Measurements from ENCODE around the gene PDS5B. TPM values are rescaled to one million over a fixed set of nuclear protein-coding genes. Genes with fewer than 3 reads are reported as not detected.

The PDS5B gene
- total RNA-seq, 1 donor from 2014 or later = 55.9 TPM

DNA sequence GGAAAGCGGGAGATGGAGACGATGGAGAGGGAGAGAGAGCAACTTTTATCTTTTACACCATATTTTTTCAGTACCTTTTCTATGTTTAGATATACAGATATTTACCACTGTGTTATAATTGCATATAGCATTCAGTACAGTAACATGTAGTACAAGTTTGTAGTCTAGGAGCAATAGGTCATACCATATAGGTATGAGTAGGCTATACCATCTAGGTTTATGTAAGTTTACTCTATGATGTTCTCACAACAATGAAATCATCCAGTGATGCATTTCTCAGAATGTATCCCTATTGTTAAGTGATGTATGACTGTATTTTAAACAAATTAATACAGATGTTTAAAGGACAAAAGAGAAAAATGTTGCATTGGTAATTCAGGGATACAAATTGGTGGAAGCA, 136.1 kb downstream of the PDS5B start:
- Histone ChIP-seq H3K4me1 (no peaks in the 10 kb centered on the region), H3K27ac (no peak overlapping the region), H3F3A (ENCODE audit: low read depth) (peaks cover 4% of the 10 kb centered on the region), H3K4me3 (no peak overlapping the region), H3K9me3 (ENCODE audit: low read depth) (no peaks in the 10 kb centered on the region), H2AFZ (replicated peaks) (no peak overlapping the region), H3K4me2 (no peak overlapping the region), H3K9ac (no peak overlapping the region), H4K20me1 (ENCODE audit: low read depth) (peaks cover 6% of the 10 kb centered on the region), H3K79me2 (ENCODE audit: low read depth) (peaks cover 9% of the 10 kb centered on the region), H3K36me3 (peaks cover 24% of the 10 kb centered on the region), H3K27me3 (no peaks in the 10 kb centered on the region)
- Mint-ChIP-seq H3K36me3 (peaks cover 63% of the 10 kb centered on the region), H3K27ac (no peak overlapping the region), H3K27me3 (ENCODE audit: insufficient read depth, low read depth) (no peaks in the 10 kb centered on the region), H3K9me3 (peaks cover 31% of the 10 kb centered on the region), H3K4me1 (no peaks in the 10 kb centered on the region), H3K4me3 (no peak overlapping the region)
- DNase-seq (ENCODE audit: low spot score) = no peak
- TF ChIP-seq EZH2 (IDR thresholded peaks at IDR 0.05) = no peak
- TF ChIP-seq EZH2phosphoT487 (IDR thresholded peaks at IDR 0.05) = no peak
- TF ChIP-seq, protein P1, sequence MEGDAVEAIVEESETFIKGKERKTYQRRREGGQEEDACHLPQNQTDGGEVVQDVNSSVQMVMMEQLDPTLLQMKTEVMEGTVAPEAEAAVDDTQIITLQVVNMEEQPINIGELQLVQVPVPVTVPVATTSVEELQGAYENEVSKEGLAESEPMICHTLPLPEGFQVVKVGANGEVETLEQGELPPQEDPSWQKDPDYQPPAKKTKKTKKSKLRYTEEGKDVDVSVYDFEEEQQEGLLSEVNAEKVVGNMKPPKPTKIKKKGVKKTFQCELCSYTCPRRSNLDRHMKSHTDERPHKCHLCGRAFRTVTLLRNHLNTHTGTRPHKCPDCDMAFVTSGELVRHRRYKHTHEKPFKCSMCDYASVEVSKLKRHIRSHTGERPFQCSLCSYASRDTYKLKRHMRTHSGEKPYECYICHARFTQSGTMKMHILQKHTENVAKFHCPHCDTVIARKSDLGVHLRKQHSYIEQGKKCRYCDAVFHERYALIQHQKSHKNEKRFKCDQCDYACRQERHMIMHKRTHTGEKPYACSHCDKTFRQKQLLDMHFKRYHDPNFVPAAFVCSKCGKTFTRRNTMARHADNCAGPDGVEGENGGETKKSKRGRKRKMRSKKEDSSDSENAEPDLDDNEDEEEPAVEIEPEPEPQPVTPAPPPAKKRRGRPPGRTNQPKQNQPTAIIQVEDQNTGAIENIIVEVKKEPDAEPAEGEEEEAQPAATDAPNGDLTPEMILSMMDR (IDR thresholded peaks at IDR 0.05) = no peak

DNA sequence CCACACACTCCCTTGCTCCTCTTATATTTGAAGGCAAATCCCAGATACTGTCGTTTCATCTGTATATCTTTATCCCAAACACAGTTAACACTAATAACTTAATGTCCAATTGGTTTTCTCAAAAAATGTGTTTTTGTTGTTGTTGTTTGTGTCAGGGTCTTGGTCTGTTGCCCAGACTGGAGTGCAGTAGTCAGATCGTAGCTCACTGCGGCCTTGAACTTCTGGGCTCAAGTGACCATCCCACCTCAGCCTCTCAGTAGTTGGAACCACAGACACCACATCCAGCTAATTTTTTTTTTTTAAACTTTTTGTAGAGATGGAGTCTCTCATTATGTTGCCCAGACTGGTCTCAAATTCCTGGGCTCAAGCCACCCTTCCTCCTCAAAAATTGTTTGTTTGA, 137.7 kb downstream of the PDS5B start:
- Histone ChIP-seq H3F3A (ENCODE audit: low read depth) (peaks cover 19% of the 10 kb centered on the region), H3K27ac (no peak overlapping the region), H2AFZ (replicated peaks) (no peak overlapping the region), H3K27me3 (no peaks in the 10 kb centered on the region), H3K4me2 (no peak overlapping the region), H3K79me2 (ENCODE audit: low read depth) (peaks cover 16% of the 10 kb centered on the region), H3K4me1 (peaks cover 14% of the 10 kb centered on the region), H3K9me3 (ENCODE audit: low read depth) (no peaks in the 10 kb centered on the region), H3K36me3 (peaks cover 16% of the 10 kb centered on the region), H3K9ac (no peak overlapping the region), H4K20me1 (ENCODE audit: low read depth) (peaks cover 19% of the 10 kb centered on the region), H3K4me3 (no peak overlapping the region)
- Mint-ChIP-seq H3K36me3 (peaks cover 56% of the 10 kb centered on the region), H3K4me1 (peaks cover 6% of the 10 kb centered on the region), H3K9me3 (peaks cover 29% of the 10 kb centered on the region), H3K27me3 (ENCODE audit: insufficient read depth, low read depth) (no peaks in the 10 kb centered on the region), H3K4me3 (no peak overlapping the region), H3K27ac (no peak overlapping the region)
- TF ChIP-seq, protein P1 (IDR thresholded peaks at IDR 0.05) = no peak
- no peak for TF ChIP-seq EZH2 (IDR thresholded peaks at IDR 0.05)
- TF ChIP-seq EZH2phosphoT487 (IDR thresholded peaks at IDR 0.05) = no peak
- no peak for DNase-seq (ENCODE audit: low spot score)

DNA sequence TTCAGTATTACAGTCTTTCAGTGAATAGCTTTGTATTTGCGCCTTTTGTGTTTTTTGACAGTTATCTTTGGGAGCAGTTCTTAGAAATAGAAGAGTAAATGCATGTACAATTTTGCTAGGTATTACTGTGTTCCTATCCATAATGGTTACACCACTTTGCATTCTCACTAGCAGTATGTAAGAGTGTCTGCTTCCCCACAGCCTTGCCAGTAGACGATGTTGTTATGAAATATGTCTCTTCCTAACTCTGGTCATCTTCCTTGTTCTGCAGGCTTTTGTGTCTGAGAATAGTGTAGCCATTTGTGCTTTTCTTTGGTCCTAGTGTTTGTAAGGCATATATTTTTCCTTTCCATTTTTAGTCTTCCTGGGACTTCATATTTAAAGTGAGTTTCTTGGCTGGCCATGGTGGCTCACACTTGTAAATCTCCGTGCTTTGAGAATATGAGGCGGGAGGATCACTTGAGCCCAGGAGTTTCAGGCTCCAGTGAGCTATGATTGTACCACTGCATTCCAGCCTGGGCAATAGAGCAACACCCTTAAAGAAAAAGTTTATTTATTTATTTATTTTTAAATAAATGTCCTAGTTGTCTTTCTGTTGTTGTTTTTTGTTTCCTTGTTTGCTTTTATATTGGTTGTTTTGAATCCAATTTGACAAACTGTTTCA, 140.3 kb downstream of the PDS5B start:
- Mint-ChIP-seq H3K9me3 (peaks cover 32% of the 10 kb centered on the region), H3K27ac (no peak overlapping the region)

More for the DNA sequence above, 140.3 kb downstream of the PDS5B start:
- H3K27me3 Mint-ChIP-seq (ENCODE audit: insufficient read depth, low read depth) = no peaks in the 10 kb centered on the region
- no peak overlapping the region for H3K9ac ChIP-seq
- no peak overlapping the region for H2AFZ ChIP-seq (replicated peaks)
- H3K4me2 ChIP-seq = no peak overlapping the region
- peaks cover 61% of the 10 kb centered on the region for H3K36me3 Mint-ChIP-seq
- no peaks in the 10 kb centered on the region for H3K27me3 ChIP-seq
- H3F3A ChIP-seq (ENCODE audit: low read depth) = peaks cover 23% of the 10 kb centered on the region
- H3K9me3 ChIP-seq (ENCODE audit: low read depth) = no peaks in the 10 kb centered on the region
- H3K4me1 Mint-ChIP-seq = peaks cover 6% of the 10 kb centered on the region
- DNase-seq (ENCODE audit: low spot score) = no peak
- H3K4me3 Mint-ChIP-seq = no peak overlapping the region
- H3K79me2 ChIP-seq (ENCODE audit: low read depth) = peaks cover 39% of the 10 kb centered on the region
- TF ChIP-seq, protein P1 (IDR thresholded peaks at IDR 0.05) = no peak
- H3K4me1 ChIP-seq = peaks cover 23% of the 10 kb centered on the region
- H3K27ac ChIP-seq = peak overlapping the region; percentile 20
- H3K36me3 ChIP-seq = peaks cover 6% of the 10 kb centered on the region
- H3K4me3 ChIP-seq = no peak overlapping the region
- H4K20me1 ChIP-seq (ENCODE audit: low read depth) = peaks cover 19% of the 10 kb centered on the region
